ENCODE data around the gene NXPE4.

Gene NXPE4

GRCh38 chr11:114522818-114523217, 72.8 kb downstream of the NXPE4 start:
- CTCF ChIA-PET, result interaction anchor here (0.6 kb wide), 1 partner anchor 123 kb away, joined by 3 read pairs; no protein-coding TSS in a partner anchor
- DNase-seq (ENCODE audit: low spot score), result no peak
- POLR2A ChIA-PET (ENCODE audit: low non-redundant PET), result no interaction called here
- H3K27ac ChIP-seq, result no peak overlapping the region
- TF ChIP-seq, protein P1, sequence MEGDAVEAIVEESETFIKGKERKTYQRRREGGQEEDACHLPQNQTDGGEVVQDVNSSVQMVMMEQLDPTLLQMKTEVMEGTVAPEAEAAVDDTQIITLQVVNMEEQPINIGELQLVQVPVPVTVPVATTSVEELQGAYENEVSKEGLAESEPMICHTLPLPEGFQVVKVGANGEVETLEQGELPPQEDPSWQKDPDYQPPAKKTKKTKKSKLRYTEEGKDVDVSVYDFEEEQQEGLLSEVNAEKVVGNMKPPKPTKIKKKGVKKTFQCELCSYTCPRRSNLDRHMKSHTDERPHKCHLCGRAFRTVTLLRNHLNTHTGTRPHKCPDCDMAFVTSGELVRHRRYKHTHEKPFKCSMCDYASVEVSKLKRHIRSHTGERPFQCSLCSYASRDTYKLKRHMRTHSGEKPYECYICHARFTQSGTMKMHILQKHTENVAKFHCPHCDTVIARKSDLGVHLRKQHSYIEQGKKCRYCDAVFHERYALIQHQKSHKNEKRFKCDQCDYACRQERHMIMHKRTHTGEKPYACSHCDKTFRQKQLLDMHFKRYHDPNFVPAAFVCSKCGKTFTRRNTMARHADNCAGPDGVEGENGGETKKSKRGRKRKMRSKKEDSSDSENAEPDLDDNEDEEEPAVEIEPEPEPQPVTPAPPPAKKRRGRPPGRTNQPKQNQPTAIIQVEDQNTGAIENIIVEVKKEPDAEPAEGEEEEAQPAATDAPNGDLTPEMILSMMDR (conservative IDR thresholded peaks at IDR 0.05; ENCODE audit: low read depth), result no peak

All from RWPE1 (cell line).